HepG2 (cell line): ENCODE results near the gene RTRAF. TPM values are rescaled to one million over a fixed set of nuclear protein-coding genes. Genes with fewer than 3 reads are reported as not detected.

ENCODE experiments used
- CBX1 ChIP-seq: IDR thresholded peaks from one replicate; pipeline ENCODE4 v1.6.1; 2016; ENCODE audit warnings: antibody characterized with exemption, low read depth
- CBX5 ChIP-seq: sonication (generic); formaldehyde crosslinking; IDR thresholded peaks from 2 replicates; pipeline ENCODE4 v1.4.0; 2020; ENCODE audit warnings: missing genetic modification reagents, borderline replicate concordance
- CEBPG ChIP-seq: IDR thresholded peaks from 2 replicates; pipeline ENCODE4 v1.6.1; 2016
- DNMT1 ChIP-seq: sonication (generic); formaldehyde crosslinking; IDR thresholded peaks from 2 replicates; pipeline ENCODE4 v1.5.1; 2020; ENCODE audit warnings: mild to moderate bottlenecking, missing genetic modification reagents
- DPF2 ChIP-seq: sonication (generic); formaldehyde crosslinking; IDR thresholded peaks from 2 replicates; pipeline ENCODE4 v1.4.0; 2020; ENCODE audit warnings: mild to moderate bottlenecking, low read depth, missing genetic modification reagents, borderline replicate concordance
- FOSL2 ChIP-seq: sonication (generic); formaldehyde crosslinking; IDR thresholded peaks from 2 replicates; pipeline ENCODE4 v1.4.0; 2020; ENCODE audit warnings: missing genetic modification reagents
- GLMP ChIP-seq: sonication (generic); formaldehyde crosslinking; IDR thresholded peaks from 2 replicates; pipeline ENCODE4 v1.9.0; 2021; ENCODE audit warnings: missing genetic modification reagents, mild to moderate bottlenecking, borderline replicate concordance
- HDAC1 ChIP-seq: sonication (generic); formaldehyde crosslinking; IDR thresholded peaks from 2 replicates; pipeline ENCODE4 v1.5.1; 2020; ENCODE audit warnings: mild to moderate bottlenecking, missing genetic modification reagents
- HMGXB3 ChIP-seq: sonication (generic); formaldehyde crosslinking; IDR thresholded peaks from 2 replicates; pipeline ENCODE4 v1.4.0; 2020; ENCODE audit warnings: missing genetic modification reagents, borderline replicate concordance
- KAT2B ChIP-seq: fragments of 150-350 bp; IDR thresholded peaks from 2 replicates; pipeline ENCODE4 v1.6.1; 2014; ENCODE audit warnings: low read depth, low read length, borderline replicate concordance
- MAZ ChIP-seq, 2 experiments: sonication (generic) in 1 of 2; formaldehyde crosslinking in 1 of 2; IDR thresholded peaks; 2 replicates each; pipeline versions ENCODE4 v1.5.0 to v1.6.1; 2012 to 2020; ENCODE audit warnings: low read depth in 2 of 2, mild to moderate bottlenecking in 2 of 2, borderline replicate concordance in 1 of 2, improper control_type of control experiment in 1 of 2, low read length in 1 of 2, missing genetic modification reagents in 1 of 2, moderate library complexity in 1 of 2
- MED1 ChIP-seq: sonication (generic); formaldehyde crosslinking; IDR thresholded peaks from 2 replicates; pipeline ENCODE4 v1.4.0; 2020; ENCODE audit warnings: missing genetic modification reagents
- MIER3 ChIP-seq: IDR thresholded peaks from 2 replicates; pipeline ENCODE4 v1.6.1; 2016; ENCODE audit warnings: missing compliant biosample characterization, borderline replicate concordance
- POLR2AphosphoS5 ChIP-seq: IDR thresholded peaks from 2 replicates; pipeline ENCODE4 v1.6.1; 2012; ENCODE audit warnings: low read depth, low read length
- RNF2 ChIP-seq: fragments of 450-650 bp; conservative IDR thresholded peaks from 2 replicates; pipeline ENCODE4 v1.6.1; 2016; ENCODE audit warnings: low read depth
- SALL1 ChIP-seq: sonication (generic); formaldehyde crosslinking; IDR thresholded peaks from 2 replicates; pipeline ENCODE4 v1.8.0; 2022; ENCODE audit warnings: mild to moderate bottlenecking, missing genetic modification reagents
- SALL2 ChIP-seq: sonication (generic); formaldehyde crosslinking; IDR thresholded peaks from 2 replicates; pipeline ENCODE4 v1.8.1; 2023; ENCODE audit warnings: mild to moderate bottlenecking, missing genetic modification reagents, inconsistent platforms
- SNAPC5 ChIP-seq: sonication (generic); formaldehyde crosslinking; IDR thresholded peaks from 2 replicates; pipeline ENCODE4 v1.8.1; 2023; ENCODE audit warnings: mild to moderate bottlenecking, missing genetic modification reagents, borderline replicate concordance
- TBL1XR1 ChIP-seq: fragments of 150-350 bp; IDR thresholded peaks from 2 replicates; pipeline ENCODE4 v1.6.1; 2014; ENCODE audit warnings: borderline replicate concordance, low read length; ENCODE audit not compliant: partially characterized antibody
- ZBTB7A ChIP-seq: sonication (generic); formaldehyde crosslinking; IDR thresholded peaks from 2 replicates; pipeline ENCODE4 v1.8.0; 2022; ENCODE audit warnings: mild to moderate bottlenecking, missing genetic modification reagents
- ZNF143 ChIP-seq: sonication (generic); formaldehyde crosslinking; IDR thresholded peaks from 2 replicates; pipeline ENCODE4 v1.4.0; 2020; ENCODE audit warnings: missing genetic modification reagents
- ZNF468 ChIP-seq: sonication (generic); formaldehyde crosslinking; IDR thresholded peaks from 2 replicates; pipeline ENCODE4 v1.8.0; 2022; ENCODE audit warnings: mild to moderate bottlenecking, moderate library complexity, missing genetic modification reagents
- ZNF75D ChIP-seq: sonication (generic); formaldehyde crosslinking; IDR thresholded peaks from 2 replicates; pipeline ENCODE4 v1.8.1; 2023; ENCODE audit warnings: missing genetic modification reagents, mild to moderate bottlenecking, borderline replicate concordance
- ZSCAN9 ChIP-seq: IDR thresholded peaks from 2 replicates; pipeline ENCODE4 v1.6.1; 2016; ENCODE audit warnings: borderline replicate concordance
- polyA plus RNA-seq, 8 experiments: library from polyadenylated mRNA; depleted of rRNA in 3 of 8; stranded (reverse) in 7 of 8; unstranded in 1 of 8; fragments of >200 nt; fragmentation: Illumina TruSeq in 4 of 8; extraction: Trizol in 4 of 8; gene quantifications; 2 replicates each; pipeline versions ENCODE4 v1.2.1 to v1.2.3, GENCODE V29; 2011 to 2016; ENCODE audit warnings: low read depth in 4 of 8, missing spikeins in 1 of 8, mixed read lengths in 1 of 8; ENCODE audit not compliant: insufficient read depth in 1 of 8
- total RNA-seq, 5 experiments: library from RNA; depleted of rRNA; stranded (reverse); fragments of >200 nt; fragmentation: Illumina TruSeq; extraction: Trizol; gene quantifications; 2 replicates each; pipeline ENCODE4 v1.2.3, GENCODE V29; 2016; ENCODE audit warnings: low read depth in 1 of 5

Gene RTRAF
- total and polyA plus RNA-seq, 2 of the 13 experiments (the other 11 are each of a cell fraction or from before 2014, with no cell fraction given) = 137 to 258 TPM

GRCh38 chr14:51989293-51990234 lies at the start of gene RTRAF (continued):
- peak; percentile 49; the same call in 1 of the 2 replicates for TF ChIP-seq HMGXB3 (CRISPR knock-in tag)
- no peak for TF ChIP-seq ZNF75D
- peak; percentile 80 for TF ChIP-seq POLR2AphosphoS5
- 0 out of 2 replicates have a peak, but pooled peaks have one; percentile 26 for TF ChIP-seq SNAPC5 (CRISPR knock-in tag)
- peak; percentile 52; the same call in 1 of the 2 replicates for TF ChIP-seq FOSL2
- TF ChIP-seq ZNF468 (CRISPR knock-in tag) = no peak
- TF ChIP-seq SALL2 (CRISPR knock-in tag) = no peak
- peak; percentile 71 for TF ChIP-seq CBX1
- TF ChIP-seq ZSCAN9 (CRISPR knock-in tag) = no peak; the same call in 1 of the 2 replicates
- TF ChIP-seq DPF2 = no peak
- TF ChIP-seq HDAC1 (CRISPR knock-in tag) = peak; percentile 78
- TF ChIP-seq MAZ (IDR thresholded peaks at IDR 0.05; ENCODE audit: borderline replicate concordance, low read depth, low read length) = peak; percentile 24
- peak; percentile 40; the same call in 1 of the 2 replicates for TF ChIP-seq MAZ (CRISPR knock-in tag; IDR thresholded peaks at IDR 0.05; ENCODE audit: low read depth)
- TF ChIP-seq CBX5 (CRISPR knock-in tag) = peak; percentile 30; the same call in 1 of the 2 replicates
- no peak; the same call in 1 of the 2 replicates for TF ChIP-seq DNMT1 (CRISPR knock-in tag)
- TF ChIP-seq MIER3 (CRISPR knock-in tag) = peak; percentile 19; the same call in 1 of the 2 replicates
- TF ChIP-seq SALL1 (CRISPR knock-in tag) = peak; percentile 51
- no peak for TF ChIP-seq KAT2B
- peak; percentile 32; the same call in 1 of the 2 replicates for TF ChIP-seq RNF2
- TF ChIP-seq GLMP (CRISPR knock-in tag) = no peak
- no peak for TF ChIP-seq ZNF143 (CRISPR knock-in tag)
- 0 out of 2 replicates have a peak, but pooled peaks have one; percentile 27 for TF ChIP-seq ZBTB7A (CRISPR knock-in tag)
- TF ChIP-seq TBL1XR1 = no peak
- peak; percentile 31; the same call in 1 of the 2 replicates for TF ChIP-seq MED1 (CRISPR knock-in tag)
- no peak for TF ChIP-seq CEBPG (CRISPR knock-in tag)
